LNCaP clone FGC (cell line): ENCODE results near the gene TMEM25.

Source experiments
- DNase-seq: peaks from one replicate; pipeline ENCODE4 v3.0.0-alpha.2; 2011; ENCODE audit warnings: low read depth
- H3K4me3 ChIP-seq: 2 replicates; pipeline ENCODE4 v1.5.1; 2011; ENCODE audit warnings: mild to moderate bottlenecking, low read depth, low read length, control low read depth
- TF ChIP-seq, protein P1 (sequence below): IDR thresholded peaks from 2 replicates; pipeline ENCODE4 v1.5.1; 2012; ENCODE audit warnings: mild to moderate bottlenecking; ENCODE audit not compliant: control insufficient read depth, insufficient read depth; ENCODE audit errors: extremely low read depth

The TMEM25 gene

GRCh38 chr11:118531597-118532084 is 649 bp downstream of the TMEM25 start:
- peak overlapping the region; percentile 68 for H3K4me3 ChIP-seq
- no peak for DNase-seq
- TF ChIP-seq, protein P1, sequence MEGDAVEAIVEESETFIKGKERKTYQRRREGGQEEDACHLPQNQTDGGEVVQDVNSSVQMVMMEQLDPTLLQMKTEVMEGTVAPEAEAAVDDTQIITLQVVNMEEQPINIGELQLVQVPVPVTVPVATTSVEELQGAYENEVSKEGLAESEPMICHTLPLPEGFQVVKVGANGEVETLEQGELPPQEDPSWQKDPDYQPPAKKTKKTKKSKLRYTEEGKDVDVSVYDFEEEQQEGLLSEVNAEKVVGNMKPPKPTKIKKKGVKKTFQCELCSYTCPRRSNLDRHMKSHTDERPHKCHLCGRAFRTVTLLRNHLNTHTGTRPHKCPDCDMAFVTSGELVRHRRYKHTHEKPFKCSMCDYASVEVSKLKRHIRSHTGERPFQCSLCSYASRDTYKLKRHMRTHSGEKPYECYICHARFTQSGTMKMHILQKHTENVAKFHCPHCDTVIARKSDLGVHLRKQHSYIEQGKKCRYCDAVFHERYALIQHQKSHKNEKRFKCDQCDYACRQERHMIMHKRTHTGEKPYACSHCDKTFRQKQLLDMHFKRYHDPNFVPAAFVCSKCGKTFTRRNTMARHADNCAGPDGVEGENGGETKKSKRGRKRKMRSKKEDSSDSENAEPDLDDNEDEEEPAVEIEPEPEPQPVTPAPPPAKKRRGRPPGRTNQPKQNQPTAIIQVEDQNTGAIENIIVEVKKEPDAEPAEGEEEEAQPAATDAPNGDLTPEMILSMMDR = no peak

GRCh38 chr11:118532091-118532490 is 1.1 kb downstream of the TMEM25 start:
- peak overlapping the region; percentile 68 for H3K4me3 ChIP-seq
- DNase-seq = no peak
- TF ChIP-seq, protein P1 = no peak

DNA sequence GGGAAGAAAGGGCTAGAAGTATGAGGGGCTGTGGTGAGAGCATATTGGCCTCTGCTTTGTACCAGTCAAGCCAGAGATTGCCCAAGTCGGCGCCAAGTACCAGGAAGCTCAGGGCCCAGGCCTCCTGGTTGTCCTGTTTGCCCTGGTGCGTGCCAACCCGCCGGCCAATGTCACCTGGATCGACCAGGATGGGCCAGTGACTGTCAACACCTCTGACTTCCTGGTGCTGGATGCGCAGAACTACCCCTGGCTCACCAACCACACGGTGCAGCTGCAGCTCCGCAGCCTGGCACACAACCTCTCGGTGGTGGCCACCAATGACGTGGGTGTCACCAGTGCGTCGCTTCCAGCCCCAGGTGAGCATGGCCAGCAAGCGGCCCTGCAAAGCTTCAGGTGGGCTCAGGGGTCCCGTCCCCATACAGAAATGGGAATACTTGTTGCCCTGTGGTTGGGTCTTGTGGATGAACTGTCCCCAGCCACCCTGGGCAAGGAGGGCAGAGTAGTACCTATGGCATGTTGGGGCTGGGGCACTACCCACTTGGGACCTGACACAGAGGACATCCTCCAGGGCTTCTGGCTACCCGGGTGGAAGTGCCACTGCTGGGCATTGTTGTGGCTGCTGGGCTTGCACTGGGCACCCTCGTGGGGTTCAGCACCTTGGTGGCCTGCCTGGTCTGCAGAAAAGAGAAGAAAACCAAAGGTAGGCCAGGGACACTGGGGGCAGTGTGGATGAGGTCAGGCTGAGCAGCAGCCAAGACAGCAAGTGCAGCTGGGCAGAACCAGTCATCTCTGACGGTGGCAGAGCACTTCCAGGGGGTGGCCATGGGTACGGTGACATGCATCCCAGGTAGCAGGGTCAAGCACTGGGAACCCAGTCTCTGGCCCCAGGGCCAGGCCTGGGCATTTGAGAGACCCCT is 2.1 kb downstream of the TMEM25 start:
- TF ChIP-seq, protein P1 = no peak
- no peak overlapping the region for H3K4me3 ChIP-seq
- DNase-seq = no peak

- H3K4me3 ChIP-seq = no peak overlapping the region
- TF ChIP-seq, protein P1 = no peak
- DNase-seq = no peak
Measured at GRCh38 chr11:118533769-118534729, 3.1 kb downstream of the TMEM25 start.

- no peak overlapping the region for H3K4me3 ChIP-seq
- no peak for DNase-seq
- TF ChIP-seq, protein P1 = no peak
Measured at GRCh38 chr11:118535261-118535660, 4.3 kb downstream of the TMEM25 start.

DNA sequence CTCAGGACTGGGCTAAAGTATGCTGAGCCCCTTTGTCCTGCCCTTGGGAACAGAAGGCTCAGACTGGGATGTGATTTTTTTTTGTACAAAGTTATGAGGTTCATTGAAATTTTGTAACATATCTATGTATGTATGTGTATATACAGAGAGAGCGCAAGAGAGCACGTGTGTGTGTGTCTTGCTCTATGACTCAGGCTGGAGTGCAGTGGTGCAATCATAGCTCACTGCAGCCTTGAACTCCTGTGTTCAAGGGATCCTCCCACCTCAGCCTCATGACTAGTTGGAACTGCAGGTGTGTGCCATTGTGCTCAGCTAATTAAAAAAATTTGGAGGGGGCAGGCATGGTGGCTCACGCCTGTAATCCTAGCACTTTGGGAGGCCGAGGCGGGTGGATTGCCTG is 5.7 kb downstream of the TMEM25 start:
- DNase-seq = no peak
- TF ChIP-seq, protein P1 = no peak
- H3K4me3 ChIP-seq = no peak overlapping the region
